Endothelial cell of umbilical vein (primary cell): ENCODE data around the gene KIFAP3. TPM values are rescaled to one million over a fixed set of nuclear protein-coding genes. Genes with fewer than 3 reads are reported as not detected.

Experiments used
- BruUV-seq: library from RNA; stranded (reverse); fragments of 400-500 nt; replicated peaks from 2 replicates; lab custom pipeline; 2021; lab: Mats Ljungman, UMichigan
- CTCF ChIA-PET: fragments of 300-600, 350-600 bp; sonication (Branson Sonifier 250); formaldehyde crosslinking; loops from one replicate; lab custom pipeline; 2021; ENCODE audit warnings: antibody characterized with exemption, inconsistent platforms; lab: Charles Lee
- POLR2A ChIA-PET: fragments of 300-600, 350-600 bp; sonication (Branson Sonifier 250); formaldehyde crosslinking; loops from one replicate; lab custom pipeline; 2021; ENCODE audit warnings: antibody characterized with exemption, inconsistent platforms; lab: Charles Lee
- DNase-seq: peaks from one replicate; pipeline ENCODE4 v3.0.0-alpha.2; 2011; ENCODE audit warnings: low read depth, low spot score
- FAIRE-seq: peaks from 2 replicates; lab custom pipeline; 2011; peaks lifted over from hg19 to GRCh38; lab: Jason Lieb, UNC
- H2AFZ ChIP-seq: 2 replicates; pipeline ENCODE4 v1.6.0; 2012; ENCODE audit warnings: low read depth, low read length, control low read depth, inconsistent platforms
- H3K27ac ChIP-seq: 2 replicates; pipeline ENCODE4 v1.5.1; 2011; ENCODE audit warnings: low read depth, mild to moderate bottlenecking, control low read depth, low read length, moderate library complexity; ENCODE audit not compliant: insufficient read depth
- H3K27me3 ChIP-seq, 2 experiments: 2 replicates each; pipeline versions ENCODE4 v1.6.0 to v1.6.1; 2011; ENCODE audit warnings: low read length in 2 of 2, mixed read lengths in 1 of 2; ENCODE audit not compliant: control insufficient read depth in 2 of 2, insufficient read depth in 2 of 2
- H3K36me3 ChIP-seq, 2 experiments: 2 replicates in 1 of 2; 3 replicates in 1 of 2; pipeline ENCODE4 v1.5.1; 2011; ENCODE audit warnings: low read length in 2 of 2, mild to moderate bottlenecking in 1 of 2, moderate library complexity in 1 of 2; ENCODE audit not compliant: control insufficient read depth in 2 of 2, insufficient read depth in 2 of 2; ENCODE audit errors: extremely low read depth in 1 of 2
- H3K4me1 ChIP-seq: 3 replicates; pipeline ENCODE4 v1.5.1; 2011; ENCODE audit warnings: mild to moderate bottlenecking, low read length; ENCODE audit not compliant: control insufficient read depth, insufficient read depth; ENCODE audit errors: extremely low read depth
- H3K4me2 ChIP-seq: 2 replicates; pipeline ENCODE4 v1.6.1; 2011; ENCODE audit warnings: low read length, control low read depth, mixed read lengths; ENCODE audit not compliant: insufficient read depth
- H3K4me3 ChIP-seq, 3 experiments: fragments of 200-600 bp in 1 of 3; sonication (generic), shearing (Covaris generic) in 1 of 3; replicated peaks in 1 of 3; 2 replicates each; pipeline ENCODE4 v1.5.1; 2011 to 2016; ENCODE audit warnings: control low read depth in 3 of 3, low read length in 3 of 3, mild to moderate bottlenecking in 2 of 3, inconsistent platforms in 1 of 3, low read depth in 1 of 3, moderate library complexity in 1 of 3; ENCODE audit not compliant: insufficient read depth in 1 of 3
- H3K79me2 ChIP-seq: 2 replicates; pipeline ENCODE4 v1.6.0; 2012; ENCODE audit warnings: low read length, inconsistent platforms; ENCODE audit not compliant: control insufficient read depth, insufficient read depth
- H3K9ac ChIP-seq: replicated peaks from 2 replicates; pipeline ENCODE3; 2011; ENCODE audit warnings: low read length, control low read depth; ENCODE audit not compliant: insufficient read depth; ENCODE audit errors: extremely low read depth
- H3K9me1 ChIP-seq: replicated peaks from 3 replicates; pipeline ENCODE4 v1.6.0; 2011; ENCODE audit warnings: mild to moderate bottlenecking, low read length; ENCODE audit not compliant: control insufficient read depth, insufficient read depth; ENCODE audit errors: extremely low read depth
- H3K9me3 ChIP-seq: replicated peaks from 2 replicates; pipeline ENCODE4 v1.5.1; 2012; ENCODE audit warnings: low read length, inconsistent platforms; ENCODE audit not compliant: control insufficient read depth, insufficient read depth
- H4K20me1 ChIP-seq: replicated peaks from 2 replicates; pipeline ENCODE3; 2011; ENCODE audit warnings: mild to moderate bottlenecking, low read length; ENCODE audit not compliant: control insufficient read depth, insufficient read depth; ENCODE audit errors: extremely low read depth
- CTCF ChIP-seq, 2 donors: IDR thresholded peaks; 1 replicate in 1 of 2; 2 replicates in 1 of 2; pipeline ENCODE4 v1.5.1; 2011; ENCODE audit warnings: low read length in 2 of 2, mild to moderate bottlenecking in 2 of 2, moderate library complexity in 2 of 2, control low read depth in 1 of 2, inconsistent platforms in 1 of 2, low read depth in 1 of 2; ENCODE audit not compliant: insufficient read depth in 1 of 2; ENCODE audit errors: extremely low read depth in 1 of 2
- EZH2 ChIP-seq: IDR thresholded peaks from 2 replicates; pipeline ENCODE4 v1.6.1; 2012; ENCODE audit warnings: borderline replicate concordance, low read depth, mild to moderate bottlenecking, moderate library complexity, low read length, inconsistent platforms; ENCODE audit not compliant: severe bottlenecking
- FOS ChIP-seq: IDR thresholded peaks from 2 replicates; pipeline ENCODE4 v1.6.1; 2011; ENCODE audit warnings: mild to moderate bottlenecking, low read length, moderate library complexity, borderline replicate concordance; ENCODE audit not compliant: insufficient read depth
- GATA2 ChIP-seq: IDR thresholded peaks from 2 replicates; pipeline ENCODE4 v1.7.0; 2011; ENCODE audit warnings: low read depth, mild to moderate bottlenecking, moderate library complexity, mixed read lengths, low read length; ENCODE audit not compliant: insufficient read length, insufficient read depth
- JUN ChIP-seq: IDR thresholded peaks from 2 replicates; pipeline ENCODE4 v1.6.1; 2011; ENCODE audit warnings: borderline replicate concordance, low read depth; ENCODE audit not compliant: insufficient read length, insufficient read depth
- MYC ChIP-seq: IDR thresholded peaks from one replicate; pipeline ENCODE4 v1.6.1; 2011; ENCODE audit warnings: mild to moderate bottlenecking, low read depth, low read length
- POLR2A ChIP-seq: IDR thresholded peaks from 2 replicates; pipeline ENCODE4 v1.6.1; 2012; ENCODE audit warnings: low read depth, mild to moderate bottlenecking, control low read depth, low read length
- POLR2AphosphoS5 ChIP-seq: IDR thresholded peaks from 2 replicates; pipeline ENCODE4 v1.6.1; 2012; ENCODE audit warnings: low read depth, mild to moderate bottlenecking, control low read depth, low read length, moderate library complexity; ENCODE audit not compliant: insufficient read depth
- dilution Hi-C: fragments of 300-500 bp; cut with MboI; formaldehyde crosslinking; loops from one replicate; pipeline ENCODE4 v1.15.0; 2019; ENCODE audit warnings: low sequenced_read_pairs; ENCODE audit not compliant: extremely low pct_ligation_motif_present
- intact Hi-C: fragments of 100-400 bp; cut with micrococcal nuclease; formaldehyde crosslinking; loops from one replicate; pipeline ENCODE4 v1.10.0; 2022
- polyA plus RNA-seq, 4 experiments: library from polyadenylated mRNA; depleted of rRNA in 3 of 4; stranded (reverse) in 3 of 4; unstranded in 1 of 4; fragments of >200 nt; gene quantifications; 2 replicates each; pipeline versions ENCODE4 v1.2.1 to v1.2.3, GENCODE V29; 2011 to 2012; ENCODE audit warnings: missing spikeins in 1 of 4
- total RNA-seq: library from RNA; stranded (reverse); gene quantifications from 2 replicates; pipeline ENCODE4 v1.2.3, GENCODE V29; 2021
- TF ChIP-seq, protein P1 (sequence below): IDR thresholded peaks from 2 replicates; pipeline ENCODE4 v1.6.1; 2011; ENCODE audit not compliant: insufficient read depth, insufficient read length

The KIFAP3 gene
- total and polyA plus RNA-seq, 2 donors (not counting 3 experiments of a cell fraction or from before 2014, with no cell fraction given), result 6.4 to 17.5 TPM

GRCh38 chr1:169891539-169891885 is 183.0 kb downstream of the KIFAP3 start:
- no peaks in the 10 kb centered on the region for H4K20me1 ChIP-seq
- H3K27ac ChIP-seq, result no peak overlapping the region
- ChIA-PET CTCF (interaction anchor here (0.9 kb wide), 1 partner anchor 33 kb away, joined by 3 read pairs; no protein-coding TSS in a partner anchor), POLR2A (no interaction called here)
- no peak overlapping the region for H2AFZ ChIP-seq
- intact Hi-C loops (loop anchor here (5.0 kb wide), 4 partner anchors 51 to 784 kb away; partner anchors contain the start of genes ATP1B1 and GORAB), dilution Hi-C loops (no loop called here)
- DNase-seq (no peak), FAIRE-seq (no peak)
- no peaks in the 10 kb centered on the region for H3K27me3 ChIP-seq
- TF ChIP-seq, protein P1, sequence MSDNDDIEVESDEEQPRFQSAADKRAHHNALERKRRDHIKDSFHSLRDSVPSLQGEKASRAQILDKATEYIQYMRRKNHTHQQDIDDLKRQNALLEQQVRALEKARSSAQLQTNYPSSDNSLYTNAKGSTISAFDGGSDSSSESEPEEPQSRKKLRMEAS, result no peak
- TF ChIP-seq POLR2A (no peak), CTCF (IDR thresholded peaks at IDR 0.05; ENCODE audit: extremely low read depth in 1 of 2, insufficient read depth in 1 of 2, low read depth in 1 of 2, low read length in 2 of 2) (no peak), GATA2 (no peak), MYC (no peak), POLR2AphosphoS5 (no peak), JUN (no peak), FOS (no peak), EZH2 (no peak)
- peaks cover 23% of the 10 kb centered on the region for H3K79me2 ChIP-seq
- H3K9me3 ChIP-seq, result no peaks in the 10 kb centered on the region
- H3K36me3 ChIP-seq, result peaks cover 0 to 5% of the 10 kb centered on the region in 2 experiments
- H3K4me2 ChIP-seq, result no peak overlapping the region
- no peaks in the 10 kb centered on the region for H3K9me1 ChIP-seq
- H3K4me1 ChIP-seq, result peaks cover 16% of the 10 kb centered on the region
- no peak overlapping the region for H3K4me3 ChIP-seq
- no peak overlapping the region for H3K9ac ChIP-seq
- no TSS peak for BruUV-seq
